ENCODE measurements around the gene BIRC5. TPM values are rescaled to one million over a fixed set of nuclear protein-coding genes. Genes with fewer than 3 reads are reported as not detected.

BIRC5 gene
- polyA plus RNA-seq, 1 donor = 13.6 TPM

DNA sequence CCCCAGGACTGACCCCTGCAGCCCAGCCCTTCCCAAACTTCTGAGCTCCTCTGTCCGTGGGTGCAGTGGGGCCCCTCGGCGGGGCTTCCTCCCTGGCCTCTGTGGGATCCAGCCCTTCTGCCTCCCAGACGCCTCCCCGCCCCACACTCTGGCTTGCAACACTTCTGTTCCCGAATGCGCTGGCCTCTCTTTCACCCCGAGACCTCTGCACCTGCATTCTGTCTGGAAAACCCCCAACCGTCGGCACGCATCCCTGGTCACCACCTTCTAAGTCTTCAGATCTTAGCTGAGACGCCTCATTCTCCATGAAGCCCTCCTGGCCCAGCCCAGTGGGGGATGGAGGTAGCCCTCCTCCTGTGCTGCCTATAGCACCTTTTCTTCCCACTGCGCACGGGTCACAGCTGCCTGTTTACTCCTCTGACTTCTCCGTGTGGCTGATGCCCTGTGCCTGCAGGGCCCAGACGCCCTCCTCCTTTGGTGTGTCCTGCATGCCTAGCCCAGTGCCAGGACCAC is 43.8 kb downstream of the BIRC5 start:
- no peak for DNase-seq

DNA sequence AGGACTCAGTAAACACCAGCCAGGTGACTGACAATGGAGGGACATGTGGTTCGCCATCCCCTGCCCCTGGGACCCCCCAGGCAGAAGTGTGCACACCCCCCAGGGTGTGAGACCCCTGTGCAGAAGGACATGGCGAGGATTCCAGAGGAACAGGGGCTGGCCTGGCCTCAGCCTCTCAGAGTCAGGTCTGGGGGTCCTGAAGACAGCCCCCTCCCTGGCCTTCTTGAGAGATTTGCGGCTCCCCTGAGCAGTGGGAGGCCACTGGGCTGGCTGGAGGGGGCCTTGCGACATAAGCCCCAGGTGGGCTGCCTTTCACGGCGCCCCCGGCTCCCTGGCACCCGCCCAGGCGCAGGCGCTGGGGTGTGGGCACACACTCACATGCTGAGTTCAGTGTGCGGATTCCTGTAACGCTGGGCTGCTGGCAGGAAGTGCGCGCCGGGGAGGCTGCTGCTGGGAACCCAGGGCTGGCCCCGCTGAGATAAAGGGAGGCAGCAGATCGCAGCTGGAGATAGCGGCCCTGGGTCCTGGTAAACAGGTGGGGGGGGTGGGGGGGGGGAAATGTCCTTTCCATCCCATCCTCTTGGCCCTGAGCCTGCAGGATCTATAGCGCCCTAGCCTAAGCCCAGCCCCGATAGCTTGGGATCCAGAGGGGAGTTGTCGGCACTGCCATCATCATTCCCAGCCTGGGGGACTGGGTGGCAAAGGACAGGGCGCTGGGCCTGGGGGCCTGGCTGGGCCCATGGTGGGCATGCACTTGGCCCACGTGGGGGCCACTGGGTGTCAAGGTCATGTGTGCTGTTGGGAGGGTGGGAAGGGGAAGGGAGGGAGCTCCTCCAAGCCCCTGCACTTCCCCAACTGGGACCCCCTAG is 44.5 kb downstream of the BIRC5 start:
- no peak for DNase-seq

DNA sequence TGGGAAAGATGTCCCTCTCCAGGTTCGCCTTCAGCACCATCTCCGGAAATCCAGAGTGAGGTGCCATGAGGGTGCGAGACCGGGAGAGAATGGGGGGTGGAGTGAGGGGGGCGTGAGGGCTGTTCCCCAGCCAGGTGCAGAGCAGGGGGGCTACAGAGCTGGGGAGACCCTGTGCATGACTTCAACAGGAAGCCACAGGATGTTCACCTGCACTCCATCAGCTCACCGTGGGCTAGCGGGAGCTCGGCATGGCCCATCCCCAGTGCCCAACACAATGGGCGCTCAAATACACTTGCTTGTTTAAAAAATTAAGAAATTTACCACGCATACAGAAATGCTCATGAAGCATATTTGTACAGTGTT is 45.1 kb downstream of the BIRC5 start:
- DNase-seq = no peak

DNA sequence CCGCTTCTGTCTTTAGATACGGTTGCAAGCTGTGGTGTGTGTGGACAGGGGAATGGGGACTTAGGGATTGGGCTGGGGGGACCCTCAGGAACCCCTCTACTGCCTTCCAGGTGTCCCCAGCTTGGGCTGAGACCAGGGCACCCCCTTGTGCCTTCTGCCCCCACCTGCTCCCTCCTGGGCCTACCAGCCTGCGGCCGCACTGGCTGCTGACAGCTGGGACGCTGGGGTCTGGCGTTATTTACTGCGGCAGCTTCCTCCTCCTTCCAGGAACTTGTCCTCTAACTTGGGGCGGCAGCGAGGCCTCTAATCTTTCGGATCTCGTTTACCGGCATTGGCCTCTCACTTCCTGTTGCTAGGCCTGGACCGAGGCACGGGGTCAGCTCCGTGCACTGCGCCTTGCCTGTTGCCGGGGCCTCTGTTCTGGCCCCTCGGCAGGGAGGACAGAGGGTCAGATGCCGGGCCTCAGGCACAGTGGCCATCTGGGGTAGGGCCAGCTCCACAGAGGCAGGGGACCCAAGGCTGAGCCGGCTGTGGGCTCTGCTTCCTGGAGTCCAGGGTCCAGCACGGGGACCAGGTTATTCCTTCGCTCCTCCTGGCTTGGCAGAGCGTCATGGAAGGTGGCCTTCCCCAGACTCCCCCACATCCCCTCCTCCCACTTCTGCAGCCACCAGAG is 49.1 kb downstream of the BIRC5 start:
- DNase-seq = no peak

GRCh38 chr17:78263736-78264340 is 49.8 kb downstream of the BIRC5 start:
- DNase-seq = no peak

DNA sequence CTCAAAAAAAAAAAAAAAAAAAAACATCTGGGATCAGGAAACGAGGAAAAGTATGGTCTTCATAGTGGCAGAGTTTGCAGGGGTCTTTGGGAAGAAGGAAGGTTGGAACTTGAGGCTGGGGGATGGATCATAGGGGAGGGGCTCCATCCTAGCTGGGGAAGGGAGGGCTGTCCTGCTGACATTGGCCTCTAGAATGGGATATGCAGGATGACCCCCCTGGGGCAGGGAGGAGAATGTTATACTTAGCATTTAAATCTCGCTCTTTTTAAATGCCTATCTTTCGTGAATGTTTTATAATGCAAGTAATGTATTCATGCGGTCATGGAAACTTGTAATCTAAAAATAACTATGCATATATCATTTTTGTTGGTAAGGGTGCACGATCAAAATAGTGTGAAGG is 50.5 kb downstream of the BIRC5 start:
- no peak for DNase-seq

GRCh38 chr17:78265121-78265520 is 51.1 kb downstream of the BIRC5 start:
- DNase-seq = no peak

DNA sequence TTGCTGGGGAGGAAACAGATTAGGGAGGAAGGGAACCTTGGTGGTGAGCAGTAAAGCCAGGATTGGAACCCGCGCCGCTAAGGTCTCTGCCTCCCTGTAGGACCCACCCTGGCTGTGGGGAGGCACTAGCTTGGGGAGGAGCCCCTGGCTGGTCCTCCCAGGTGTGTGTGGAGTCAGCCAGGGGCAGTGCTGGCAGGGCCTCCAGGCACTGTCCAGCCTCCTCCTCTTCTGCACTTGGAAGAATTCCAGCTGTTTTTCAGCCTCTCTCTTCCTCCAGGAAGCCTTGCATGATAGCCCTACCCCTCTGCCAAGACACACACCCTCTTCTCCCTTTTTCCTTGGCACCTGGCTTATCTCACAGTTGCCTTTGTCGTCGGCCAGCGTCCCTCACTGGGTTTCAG is 52.2 kb downstream of the BIRC5 start:
- no peak for DNase-seq

DNA sequence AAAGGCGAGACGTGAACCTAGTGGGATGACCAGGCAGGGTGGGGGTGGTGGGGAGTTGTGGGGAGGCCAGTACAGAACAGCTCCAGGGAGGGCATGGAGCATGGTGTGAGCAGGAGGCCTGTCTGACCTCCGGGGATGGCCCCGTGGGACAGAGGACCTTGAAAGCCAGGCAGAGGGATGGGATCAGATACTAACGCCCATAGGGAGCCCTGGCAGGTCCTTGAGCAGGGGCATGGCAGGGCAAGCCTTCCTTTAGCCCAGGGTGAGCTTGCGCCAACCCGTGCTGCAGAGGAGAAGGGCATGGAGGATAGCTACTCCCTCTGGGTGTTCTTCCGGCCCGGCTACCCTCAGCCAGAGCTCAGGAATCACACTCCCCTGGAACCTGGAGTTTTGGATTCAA is 52.7 kb downstream of the BIRC5 start:
- DNase-seq = no peak

DNA sequence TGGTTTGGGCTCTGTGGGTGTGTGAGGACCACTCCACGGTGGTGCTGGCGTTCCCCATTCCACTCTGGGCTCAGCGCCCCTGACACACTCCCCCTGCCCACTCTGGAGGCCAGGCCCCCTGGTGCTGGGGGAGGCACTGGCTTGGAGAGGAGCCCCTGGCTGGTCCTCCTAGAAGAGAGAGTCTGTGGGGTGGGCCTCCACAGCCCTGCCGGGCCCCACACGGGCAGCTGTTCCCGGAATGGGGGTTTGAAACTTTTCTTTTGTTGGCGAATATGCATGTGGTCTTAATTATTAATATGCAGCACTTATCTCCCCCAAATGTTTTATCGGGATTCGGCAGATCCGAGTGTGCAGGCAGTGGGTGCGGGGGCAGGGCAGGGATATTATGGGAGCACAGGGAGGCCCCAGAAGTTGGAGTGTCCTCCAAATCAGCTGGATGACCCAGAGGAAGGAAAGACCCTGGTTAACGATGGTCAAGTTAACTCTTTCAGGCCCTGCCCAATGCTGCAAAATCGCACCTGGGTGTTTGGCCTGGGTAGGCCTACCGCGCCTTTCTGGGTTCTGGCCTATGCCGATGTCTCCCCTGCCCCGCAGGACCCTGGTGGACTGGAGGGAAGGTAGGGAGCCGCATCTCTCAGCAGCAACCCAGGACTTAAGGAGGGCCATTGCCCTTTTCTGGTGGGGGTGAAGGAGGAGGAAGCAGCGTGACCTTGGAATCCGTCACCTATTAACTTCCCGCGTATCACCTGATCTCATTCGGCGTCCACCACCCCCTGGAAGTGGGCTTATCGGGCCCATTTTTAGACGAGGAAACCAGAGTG is 53.4 kb downstream of the BIRC5 start:
- DNase-seq = no peak

- no peak for DNase-seq
These were observed 54.3 kb downstream of the BIRC5 start for GRCh38 chr17:78268191-78268874.

- no peak for DNase-seq
These were observed 55.2 kb downstream of the BIRC5 start for GRCh38 chr17:78268951-78269905.

DNA sequence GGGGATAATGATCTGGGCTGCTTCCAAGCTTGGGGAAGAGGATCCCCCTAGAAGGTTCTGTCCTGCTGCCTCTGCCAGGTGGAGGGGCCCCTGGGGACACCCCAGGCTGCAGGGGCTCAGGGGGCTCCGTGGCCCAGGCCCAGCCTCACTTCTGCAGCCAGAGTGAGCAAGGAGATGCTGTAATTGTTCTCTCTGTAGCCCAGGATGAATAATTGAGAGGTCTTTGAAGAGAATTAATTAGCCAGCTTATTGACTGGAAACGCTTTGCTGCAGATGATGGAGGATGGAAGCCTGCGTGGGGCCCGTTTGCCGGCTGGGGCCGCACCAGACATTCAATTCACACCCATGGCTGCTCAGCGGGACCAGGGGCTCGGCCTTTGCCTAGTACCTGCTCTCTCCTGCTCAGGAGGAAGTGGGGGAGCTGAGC is 55.9 kb downstream of the BIRC5 start:
- DNase-seq = no peak

GRCh38 chr17:78271419-78272170 is 57.5 kb downstream of the BIRC5 start:
- DNase-seq = no peak

- DNase-seq = no peak
These were observed 58.3 kb downstream of the BIRC5 start for GRCh38 chr17:78272181-78272913.

- DNase-seq = no peak
These were observed 58.8 kb downstream of the BIRC5 start for GRCh38 chr17:78272914-78273258.

- no peak for DNase-seq
These were observed 59.8 kb downstream of the BIRC5 start for GRCh38 chr17:78273813-78274212.
